SK-N-SH treated with all-trans-retinoic acid at 6 μM for 48 hours (cell line): Measurements from ENCODE around the gene ICE1.

ENCODE experiments used
- ATAC-seq: fragments of 200-7000 bp; cut with Tn5 transposase; 3 replicates; pipeline ENCODE4 v1.9.1; 2020; ENCODE audit warnings: mild to moderate bottlenecking, moderate library complexity
- BACH2 ChIP-seq: fragments of 250-450 bp; sonication (Bioruptor Pico); IDR thresholded peaks from 2 replicates; pipeline ENCODE4 v1.9.0; 2021; ENCODE audit warnings: mild to moderate bottlenecking, borderline replicate concordance
- CSDC2 ChIP-seq: fragments of 250-450 bp; sonication (Bioruptor Pico); IDR thresholded peaks from 2 replicates; pipeline ENCODE4 v1.5.0; 2020; ENCODE audit warnings: mild to moderate bottlenecking, moderate library complexity
- ESRRG ChIP-seq: fragments of 250-450 bp; sonication (Bioruptor Pico); IDR thresholded peaks from 2 replicates; pipeline ENCODE4 v1.6.1; 2021; ENCODE audit warnings: mild to moderate bottlenecking
- GLIS3 ChIP-seq: fragments of 250-450 bp; sonication (Bioruptor Pico); IDR thresholded peaks from 2 replicates; pipeline ENCODE4 v1.5.0; 2020; ENCODE audit warnings: mild to moderate bottlenecking, moderate library complexity
- ISL1 ChIP-seq: fragments of 250-450 bp; sonication (Bioruptor Pico); IDR thresholded peaks from 2 replicates; pipeline ENCODE4 v2.1.2; 2022; ENCODE audit warnings: mild to moderate bottlenecking, moderate library complexity
- OSR1 ChIP-seq: fragments of 250-450 bp; sonication (Bioruptor Pico); IDR thresholded peaks from 2 replicates; pipeline ENCODE4 v1.8.0; 2022; ENCODE audit warnings: moderate library complexity, mild to moderate bottlenecking, inconsistent platforms
- PPARA ChIP-seq: fragments of 250-450 bp; sonication (Bioruptor Pico); IDR thresholded peaks from 2 replicates; pipeline ENCODE4 v1.5.0; 2020; ENCODE audit warnings: mild to moderate bottlenecking, borderline replicate concordance
- RARB ChIP-seq: fragments of 250-450 bp; sonication (Bioruptor Pico); IDR thresholded peaks from 2 replicates; pipeline ENCODE4 v1.8.0; 2021; ENCODE audit warnings: mild to moderate bottlenecking, moderate library complexity
- SNAI2 ChIP-seq: fragments of 250-450 bp; sonication (Bioruptor Pico); IDR thresholded peaks from 2 replicates; pipeline ENCODE4 v1.5.0; 2020; ENCODE audit warnings: mild to moderate bottlenecking, moderate library complexity
- TCF4 ChIP-seq: fragments of 250-450 bp; sonication (Bioruptor Pico); IDR thresholded peaks from 2 replicates; pipeline ENCODE4 v1.8.0; 2021; ENCODE audit warnings: mild to moderate bottlenecking, moderate library complexity, borderline replicate concordance
- ZC3H10 ChIP-seq: fragments of 250-450 bp; sonication (Bioruptor Pico); IDR thresholded peaks from 2 replicates; pipeline ENCODE4 v1.5.1; 2021; ENCODE audit warnings: mild to moderate bottlenecking, moderate library complexity
- ZFP3 ChIP-seq: fragments of 250-450 bp; sonication (Bioruptor Pico); IDR thresholded peaks from 2 replicates; pipeline ENCODE4 v1.5.0; 2020; ENCODE audit warnings: mild to moderate bottlenecking, moderate library complexity
- ZFP30 ChIP-seq: fragments of 450-650 bp; formaldehyde crosslinking; IDR thresholded peaks from 2 replicates; pipeline ENCODE4 v1.5.0; 2022; ENCODE audit warnings: mild to moderate bottlenecking, moderate library complexity
- ZNF565 ChIP-seq: fragments of 450-650 bp; formaldehyde crosslinking; conservative IDR thresholded peaks from 2 replicates; pipeline ENCODE4 v1.5.0; 2020; ENCODE audit warnings: low read depth, mild to moderate bottlenecking, moderate library complexity
- ZNF70 ChIP-seq: fragments of 450-650 bp; formaldehyde crosslinking; IDR thresholded peaks from 2 replicates; pipeline ENCODE4 v1.5.0; 2020; ENCODE audit warnings: mild to moderate bottlenecking, moderate library complexity
- ZNF8 ChIP-seq: fragments of 450-650 bp; formaldehyde crosslinking; IDR thresholded peaks from 2 replicates; pipeline ENCODE4 v1.5.0; 2020; ENCODE audit warnings: mild to moderate bottlenecking, moderate library complexity
- TF ChIP-seq, protein P1 (sequence below): fragments of 250-450 bp; sonication (Bioruptor Pico); IDR thresholded peaks from 2 replicates; pipeline ENCODE4 v1.8.0; 2020; ENCODE audit warnings: mild to moderate bottlenecking, moderate library complexity, borderline replicate concordance
- TF ChIP-seq, protein P2 (sequence below): fragments of 250-450 bp; sonication (Bioruptor Pico); IDR thresholded peaks from 2 replicates; pipeline ENCODE4 v1.8.0; 2021; ENCODE audit warnings: low read depth, mild to moderate bottlenecking, moderate library complexity, borderline replicate concordance
- TF ChIP-seq, protein P3 (sequence below): fragments of 250-450 bp; sonication (Bioruptor Pico); IDR thresholded peaks from 2 replicates; pipeline ENCODE4 v1.5.0; 2020; ENCODE audit warnings: mild to moderate bottlenecking, moderate library complexity
- TF ChIP-seq, protein P4 (sequence below): fragments of 250-450 bp; sonication (Bioruptor Pico); IDR thresholded peaks from 2 replicates; pipeline ENCODE4 v1.5.1; 2021; ENCODE audit warnings: mild to moderate bottlenecking, moderate library complexity
- TF ChIP-seq, protein P5 (sequence below): fragments of 250-450 bp; sonication (Bioruptor Pico); IDR thresholded peaks from 2 replicates; pipeline ENCODE4 v1.5.1; 2020; ENCODE audit warnings: low read depth, mild to moderate bottlenecking, moderate library complexity

ICE1 gene

DNA sequence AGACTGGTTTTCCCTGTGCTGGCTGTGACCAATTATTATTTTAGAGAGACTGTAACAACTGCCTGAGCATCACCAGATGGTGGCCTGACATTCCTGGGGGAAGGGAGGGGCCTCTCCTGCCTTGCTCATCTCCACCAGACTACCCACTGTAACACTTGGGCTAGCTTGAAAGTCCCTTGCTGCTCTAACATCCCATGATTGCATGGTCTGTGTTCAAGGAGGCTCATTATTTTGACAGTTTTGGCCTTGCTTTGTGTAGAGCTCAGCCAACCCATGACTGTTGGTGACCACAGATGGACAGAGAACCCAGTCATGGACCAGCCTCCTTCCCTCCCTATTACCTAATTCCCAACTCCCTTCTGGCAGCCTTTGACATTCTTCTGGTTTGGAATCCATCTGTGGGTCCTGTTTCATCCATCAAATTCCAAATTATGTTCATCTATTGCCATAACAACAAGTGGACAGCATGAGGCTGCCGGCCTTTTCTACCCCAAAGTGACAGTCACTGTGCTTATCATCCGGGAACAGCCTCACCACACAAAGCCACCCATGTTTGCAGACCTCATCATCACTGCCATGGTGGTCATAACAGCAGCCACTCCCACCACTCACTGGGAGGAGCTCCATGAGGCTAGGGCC lies 49.0 kb upstream of the ICE1 start (continued):
- TF ChIP-seq, protein P1, sequence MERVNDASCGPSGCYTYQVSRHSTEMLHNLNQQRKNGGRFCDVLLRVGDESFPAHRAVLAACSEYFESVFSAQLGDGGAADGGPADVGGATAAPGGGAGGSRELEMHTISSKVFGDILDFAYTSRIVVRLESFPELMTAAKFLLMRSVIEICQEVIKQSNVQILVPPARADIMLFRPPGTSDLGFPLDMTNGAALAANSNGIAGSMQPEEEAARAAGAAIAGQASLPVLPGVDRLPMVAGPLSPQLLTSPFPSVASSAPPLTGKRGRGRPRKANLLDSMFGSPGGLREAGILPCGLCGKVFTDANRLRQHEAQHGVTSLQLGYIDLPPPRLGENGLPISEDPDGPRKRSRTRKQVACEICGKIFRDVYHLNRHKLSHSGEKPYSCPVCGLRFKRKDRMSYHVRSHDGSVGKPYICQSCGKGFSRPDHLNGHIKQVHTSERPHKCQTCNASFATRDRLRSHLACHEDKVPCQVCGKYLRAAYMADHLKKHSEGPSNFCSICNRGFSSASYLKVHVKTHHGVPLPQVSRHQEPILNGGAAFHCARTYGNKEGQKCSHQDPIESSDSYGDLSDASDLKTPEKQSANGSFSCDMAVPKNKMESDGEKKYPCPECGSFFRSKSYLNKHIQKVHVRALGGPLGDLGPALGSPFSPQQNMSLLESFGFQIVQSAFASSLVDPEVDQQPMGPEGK (CRISPR knock-in tag), result no peak
- TF ChIP-seq ESRRG (no peak), PPARA (CRISPR knock-in tag) (no peak), GLIS3 (CRISPR knock-in tag) (no peak), ZNF565 (CRISPR knock-in tag) (no peak)

DNA sequence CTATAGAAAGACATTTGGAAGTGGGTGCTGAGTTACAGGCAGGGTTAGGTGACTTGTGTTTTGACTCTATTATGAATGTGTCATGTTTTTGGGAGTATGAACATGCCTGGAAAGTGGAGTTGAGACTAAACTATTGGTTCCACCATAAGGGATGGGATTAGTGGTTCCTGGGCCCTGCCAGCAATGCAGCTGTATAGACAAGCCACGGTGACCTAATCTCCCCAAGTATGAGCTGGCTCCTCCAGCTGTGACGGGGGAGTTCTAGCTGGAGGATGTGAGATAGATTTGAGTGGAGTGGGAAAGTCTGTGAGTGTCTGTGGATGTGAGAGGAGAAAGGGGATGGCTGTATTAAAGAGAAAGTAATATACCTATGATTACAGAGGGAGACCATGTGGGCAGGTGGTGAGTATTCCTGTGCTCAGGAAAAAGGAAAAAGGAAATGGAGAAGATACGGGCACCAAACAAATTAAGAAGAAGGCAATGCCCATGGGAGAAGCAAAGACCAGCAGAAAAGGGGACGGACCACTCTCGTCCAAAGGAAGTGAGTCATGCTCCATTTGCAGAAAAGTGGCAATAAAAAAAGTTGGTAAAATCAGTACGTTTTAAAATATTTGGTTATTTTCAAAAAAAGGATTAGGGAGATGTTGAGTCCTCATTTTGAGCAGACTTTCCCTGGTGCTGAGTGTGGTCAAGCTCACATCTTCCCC lies 48.3 kb upstream of the ICE1 start:
- no peak for ATAC-seq
- TF ChIP-seq BACH2, result no peak
- TF ChIP-seq, protein P2, sequence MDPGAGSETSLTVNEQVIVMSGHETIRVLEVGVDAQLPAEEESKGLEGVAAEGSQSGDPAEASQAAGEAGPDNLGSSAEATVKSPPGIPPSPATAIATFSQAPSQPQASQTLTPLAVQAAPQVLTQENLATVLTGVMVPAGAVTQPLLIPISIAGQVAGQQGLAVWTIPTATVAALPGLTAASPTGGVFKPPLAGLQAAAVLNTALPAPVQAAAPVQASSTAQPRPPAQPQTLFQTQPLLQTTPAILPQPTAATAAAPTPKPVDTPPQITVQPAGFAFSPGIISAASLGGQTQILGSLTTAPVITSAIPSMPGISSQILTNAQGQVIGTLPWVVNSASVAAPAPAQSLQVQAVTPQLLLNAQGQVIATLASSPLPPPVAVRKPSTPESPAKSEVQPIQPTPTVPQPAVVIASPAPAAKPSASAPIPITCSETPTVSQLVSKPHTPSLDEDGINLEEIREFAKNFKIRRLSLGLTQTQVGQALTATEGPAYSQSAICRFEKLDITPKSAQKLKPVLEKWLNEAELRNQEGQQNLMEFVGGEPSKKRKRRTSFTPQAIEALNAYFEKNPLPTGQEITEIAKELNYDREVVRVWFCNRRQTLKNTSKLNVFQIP, result no peak
- no peak for TF ChIP-seq TCF4 (CRISPR knock-in tag)
- no peak for TF ChIP-seq ZFP3 (CRISPR knock-in tag)
- TF ChIP-seq ISL1, result no peak
- TF ChIP-seq, protein P1 (CRISPR knock-in tag), result no peak
- no peak for TF ChIP-seq ZC3H10
- no peak for TF ChIP-seq CSDC2 (CRISPR knock-in tag)
- TF ChIP-seq GLIS3 (CRISPR knock-in tag), result no peak
- TF ChIP-seq SNAI2, result no peak
- no peak for TF ChIP-seq ZFP30 (CRISPR knock-in tag)
- no peak for TF ChIP-seq ZNF8 (CRISPR knock-in tag)
- no peak for TF ChIP-seq ZNF70 (CRISPR knock-in tag)
- TF ChIP-seq OSR1 (CRISPR knock-in tag), result no peak
- no peak for TF ChIP-seq ZNF565 (CRISPR knock-in tag)
- TF ChIP-seq RARB, result no peak
- no peak for TF ChIP-seq ESRRG
- TF ChIP-seq, protein P3, sequence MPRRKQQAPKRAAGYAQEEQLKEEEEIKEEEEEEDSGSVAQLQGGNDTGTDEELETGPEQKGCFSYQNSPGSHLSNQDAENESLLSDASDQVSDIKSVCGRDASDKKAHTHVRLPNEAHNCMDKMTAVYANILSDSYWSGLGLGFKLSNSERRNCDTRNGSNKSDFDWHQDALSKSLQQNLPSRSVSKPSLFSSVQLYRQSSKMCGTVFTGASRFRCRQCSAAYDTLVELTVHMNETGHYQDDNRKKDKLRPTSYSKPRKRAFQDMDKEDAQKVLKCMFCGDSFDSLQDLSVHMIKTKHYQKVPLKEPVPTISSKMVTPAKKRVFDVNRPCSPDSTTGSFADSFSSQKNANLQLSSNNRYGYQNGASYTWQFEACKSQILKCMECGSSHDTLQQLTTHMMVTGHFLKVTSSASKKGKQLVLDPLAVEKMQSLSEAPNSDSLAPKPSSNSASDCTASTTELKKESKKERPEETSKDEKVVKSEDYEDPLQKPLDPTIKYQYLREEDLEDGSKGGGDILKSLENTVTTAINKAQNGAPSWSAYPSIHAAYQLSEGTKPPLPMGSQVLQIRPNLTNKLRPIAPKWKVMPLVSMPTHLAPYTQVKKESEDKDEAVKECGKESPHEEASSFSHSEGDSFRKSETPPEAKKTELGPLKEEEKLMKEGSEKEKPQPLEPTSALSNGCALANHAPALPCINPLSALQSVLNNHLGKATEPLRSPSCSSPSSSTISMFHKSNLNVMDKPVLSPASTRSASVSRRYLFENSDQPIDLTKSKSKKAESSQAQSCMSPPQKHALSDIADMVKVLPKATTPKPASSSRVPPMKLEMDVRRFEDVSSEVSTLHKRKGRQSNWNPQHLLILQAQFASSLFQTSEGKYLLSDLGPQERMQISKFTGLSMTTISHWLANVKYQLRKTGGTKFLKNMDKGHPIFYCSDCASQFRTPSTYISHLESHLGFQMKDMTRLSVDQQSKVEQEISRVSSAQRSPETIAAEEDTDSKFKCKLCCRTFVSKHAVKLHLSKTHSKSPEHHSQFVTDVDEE (CRISPR knock-in tag), result no peak
- TF ChIP-seq, protein P4, sequence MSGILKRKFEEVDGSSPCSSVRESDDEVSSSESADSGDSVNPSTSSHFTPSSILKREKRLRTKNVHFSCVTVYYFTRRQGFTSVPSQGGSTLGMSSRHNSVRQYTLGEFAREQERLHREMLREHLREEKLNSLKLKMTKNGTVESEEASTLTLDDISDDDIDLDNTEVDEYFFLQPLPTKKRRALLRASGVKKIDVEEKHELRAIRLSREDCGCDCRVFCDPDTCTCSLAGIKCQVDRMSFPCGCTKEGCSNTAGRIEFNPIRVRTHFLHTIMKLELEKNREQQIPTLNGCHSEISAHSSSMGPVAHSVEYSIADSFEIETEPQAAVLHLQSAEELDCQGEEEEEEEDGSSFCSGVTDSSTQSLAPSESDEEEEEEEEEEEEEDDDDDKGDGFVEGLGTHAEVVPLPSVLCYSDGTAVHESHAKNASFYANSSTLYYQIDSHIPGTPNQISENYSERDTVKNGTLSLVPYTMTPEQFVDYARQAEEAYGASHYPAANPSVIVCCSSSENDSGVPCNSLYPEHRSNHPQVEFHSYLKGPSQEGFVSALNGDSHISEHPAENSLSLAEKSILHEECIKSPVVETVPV (CRISPR knock-in tag), result no peak

DNA sequence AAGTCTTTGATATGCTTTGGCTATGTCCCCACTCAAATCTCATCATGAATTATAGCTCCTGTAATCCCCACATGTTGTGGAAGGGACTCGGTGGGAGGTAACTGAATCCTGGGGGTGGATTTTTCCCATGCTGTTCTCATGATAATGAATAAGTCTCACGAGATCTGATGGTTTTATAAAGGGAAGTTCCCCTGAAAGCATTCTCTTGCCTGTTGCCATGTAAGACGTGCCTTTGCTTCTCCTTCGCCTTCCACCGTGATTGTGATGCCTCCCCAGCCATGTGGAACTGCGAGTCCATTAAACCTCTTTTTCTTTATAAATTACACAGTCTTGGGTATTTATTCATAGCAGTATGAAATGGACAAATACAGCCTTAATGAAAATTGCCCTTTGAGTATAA lies 44.7 kb upstream of the ICE1 start:
- no peak for ATAC-seq
- TF ChIP-seq, protein P5, sequence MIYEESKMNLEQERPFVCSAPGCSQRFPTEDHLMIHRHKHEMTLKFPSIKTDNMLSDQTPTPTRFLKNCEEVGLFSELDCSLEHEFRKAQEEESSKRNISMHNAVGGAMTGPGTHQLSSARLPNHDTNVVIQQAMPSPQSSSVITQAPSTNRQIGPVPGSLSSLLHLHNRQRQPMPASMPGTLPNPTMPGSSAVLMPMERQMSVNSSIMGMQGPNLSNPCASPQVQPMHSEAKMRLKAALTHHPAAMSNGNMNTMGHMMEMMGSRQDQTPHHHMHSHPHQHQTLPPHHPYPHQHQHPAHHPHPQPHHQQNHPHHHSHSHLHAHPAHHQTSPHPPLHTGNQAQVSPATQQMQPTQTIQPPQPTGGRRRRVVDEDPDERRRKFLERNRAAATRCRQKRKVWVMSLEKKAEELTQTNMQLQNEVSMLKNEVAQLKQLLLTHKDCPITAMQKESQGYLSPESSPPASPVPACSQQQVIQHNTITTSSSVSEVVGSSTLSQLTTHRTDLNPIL (CRISPR knock-in tag), result no peak
- no peak for TF ChIP-seq ZFP30 (CRISPR knock-in tag)
